Lower leg skin (tissue), 4 donors: Measurements from ENCODE around the gene SLC6A4. TPM values are rescaled to one million over a fixed set of nuclear protein-coding genes. Genes with fewer than 3 reads are reported as not detected.

ENCODE experiments used
- DNase-seq, 2 donors: peaks; one replicate each; pipeline ENCODE4 v3.0.0-alpha.2; 2019; ENCODE audit warnings: low spot score in 2 of 2
- H3K4me3 ChIP-seq: fragments of 200-600 bp; sonication (generic); 2 replicates; pipeline ENCODE4 v1.5.1; 2017; ENCODE audit warnings: mild to moderate bottlenecking, low read depth; ENCODE audit not compliant: poor library complexity, severe bottlenecking
- POLR2A ChIP-seq, 2 donors: fragments of 450-650 bp; IDR thresholded peaks; one replicate each; pipeline ENCODE4 v1.6.1; 2016 to 2017; ENCODE audit warnings: antibody characterized with exemption in 2 of 2, mild to moderate bottlenecking in 1 of 2, moderate library complexity in 1 of 2
- WGBS, 2 donors: methylation state at CpG; one replicate each; pipeline ENCODE4 v1.1.5; 2018; 5-methylcytosine and 5-hydroxymethylcytosine counted together
- intact Hi-C: fragments of 100-400 bp; cut with DNase I; formaldehyde crosslinking; loops from one replicate; pipeline ENCODE4 v1.15.0; 2023; ENCODE audit warnings: low total_unique reads
- total RNA-seq, 4 donors: library from RNA; depleted of rRNA; stranded (reverse); fragments of >200 nt; gene quantifications; one replicate each; pipeline ENCODE4 v1.1.0, GENCODE V29; 2016
- TF ChIP-seq, protein P1 (sequence below), 3 donors: fragments of 450-650 bp; IDR thresholded peaks; one replicate each; pipeline ENCODE4 v1.5.1; 2016; ENCODE audit warnings: antibody characterized with exemption in 3 of 3, mild to moderate bottlenecking in 3 of 3, moderate library complexity in 2 of 3

SLC6A4 gene
- total RNA-seq, 4 donors from 2014 or later: 0.25 to 1.7 (median 0.91) TPM

DNA sequence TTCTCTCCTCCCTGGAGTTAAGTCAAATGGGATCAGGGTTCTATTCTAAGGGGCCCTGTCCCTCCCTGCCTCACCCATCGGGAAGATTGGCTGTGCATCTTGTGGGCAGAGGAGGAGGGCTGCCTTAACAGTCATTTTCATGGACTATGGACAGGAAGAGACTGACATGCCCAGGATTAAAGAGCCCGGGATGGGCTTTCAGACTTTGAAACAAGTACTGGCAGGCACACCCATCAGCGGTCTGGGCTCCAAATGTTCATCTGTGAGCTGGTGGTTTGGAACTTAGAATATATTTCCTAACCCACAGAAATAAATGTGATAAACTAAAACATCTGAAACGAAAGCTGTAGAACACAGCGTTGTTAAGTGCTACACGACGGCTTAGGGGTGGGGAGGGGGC, 6.5 kb downstream of the SLC6A4 start:
- WGBS, 2 donors: 15 to 19% methylated on average over 7 of the region's 7 CpGs

GRCh38 chr17:30228011-30228410, 7.5 kb downstream of the SLC6A4 start:
- TF ChIP-seq, protein P1, sequence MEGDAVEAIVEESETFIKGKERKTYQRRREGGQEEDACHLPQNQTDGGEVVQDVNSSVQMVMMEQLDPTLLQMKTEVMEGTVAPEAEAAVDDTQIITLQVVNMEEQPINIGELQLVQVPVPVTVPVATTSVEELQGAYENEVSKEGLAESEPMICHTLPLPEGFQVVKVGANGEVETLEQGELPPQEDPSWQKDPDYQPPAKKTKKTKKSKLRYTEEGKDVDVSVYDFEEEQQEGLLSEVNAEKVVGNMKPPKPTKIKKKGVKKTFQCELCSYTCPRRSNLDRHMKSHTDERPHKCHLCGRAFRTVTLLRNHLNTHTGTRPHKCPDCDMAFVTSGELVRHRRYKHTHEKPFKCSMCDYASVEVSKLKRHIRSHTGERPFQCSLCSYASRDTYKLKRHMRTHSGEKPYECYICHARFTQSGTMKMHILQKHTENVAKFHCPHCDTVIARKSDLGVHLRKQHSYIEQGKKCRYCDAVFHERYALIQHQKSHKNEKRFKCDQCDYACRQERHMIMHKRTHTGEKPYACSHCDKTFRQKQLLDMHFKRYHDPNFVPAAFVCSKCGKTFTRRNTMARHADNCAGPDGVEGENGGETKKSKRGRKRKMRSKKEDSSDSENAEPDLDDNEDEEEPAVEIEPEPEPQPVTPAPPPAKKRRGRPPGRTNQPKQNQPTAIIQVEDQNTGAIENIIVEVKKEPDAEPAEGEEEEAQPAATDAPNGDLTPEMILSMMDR (IDR thresholded peaks at IDR 0.05): no peak
- no peak for TF ChIP-seq POLR2A (IDR thresholded peaks at IDR 0.05)
- intact Hi-C loops: no loop called here
- H3K4me3 ChIP-seq: no peak overlapping the region
- WGBS, 2 donors: 78 to 83% methylated on average over 3 of the region's 3 CpGs
- no peak for DNase-seq

More for the DNA sequence above, 6.5 kb downstream of the SLC6A4 start:
- DNase-seq: no peak
- H3K4me3 ChIP-seq: no peak overlapping the region
- intact Hi-C loops: no loop called here
- TF ChIP-seq, protein P1 (IDR thresholded peaks at IDR 0.05): no peak
- TF ChIP-seq POLR2A (IDR thresholded peaks at IDR 0.05): no peak

DNA sequence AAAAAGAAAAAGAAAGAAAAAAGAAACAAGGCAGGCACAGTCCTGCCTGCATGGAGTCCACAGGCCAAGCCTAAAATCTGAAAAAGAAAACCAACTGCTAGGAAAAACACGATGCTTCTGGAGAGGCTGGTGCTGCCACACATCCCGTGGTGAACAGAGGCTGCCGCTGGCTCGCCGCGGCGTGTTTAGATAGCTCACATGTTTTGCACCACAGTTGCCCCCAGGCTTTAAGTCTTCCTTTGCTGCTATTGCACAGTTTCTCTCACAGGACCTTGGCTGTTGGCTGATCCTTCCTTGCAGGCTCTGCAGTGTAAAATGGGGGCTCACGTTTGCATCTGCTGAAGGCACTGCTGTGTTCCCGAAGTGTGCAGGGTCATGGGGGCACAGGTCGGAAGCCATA, 8.6 kb downstream of the SLC6A4 start:
- TF ChIP-seq, protein P1 (IDR thresholded peaks at IDR 0.05): no peak
- TF ChIP-seq POLR2A (IDR thresholded peaks at IDR 0.05): no peak
- no peak for DNase-seq
- intact Hi-C loops: no loop called here
- 51 to 55% methylated on average over 10 of the region's 10 CpGs for WGBS, 2 donors
- H3K4me3 ChIP-seq: no peak overlapping the region

GRCh38 chr17:30225919-30226553, 9.5 kb downstream of the SLC6A4 start:
- 52 to 54% methylated on average over 15 of the region's 15 CpGs for WGBS, 2 donors
- intact Hi-C loops: no loop called here
- no peak for DNase-seq
- TF ChIP-seq POLR2A (IDR thresholded peaks at IDR 0.05): no peak
- TF ChIP-seq, protein P1 (IDR thresholded peaks at IDR 0.05): no peak
- no peak overlapping the region for H3K4me3 ChIP-seq

GRCh38 chr17:30225112-30225511, 10.4 kb downstream of the SLC6A4 start:
- H3K4me3 ChIP-seq: no peak overlapping the region
- 51 to 53% methylated on average over 3 of the region's 3 CpGs for WGBS, 2 donors
- no peak for DNase-seq
- TF ChIP-seq, protein P1 (IDR thresholded peaks at IDR 0.05): no peak
- no peak for TF ChIP-seq POLR2A (IDR thresholded peaks at IDR 0.05)
- intact Hi-C loops: no loop called here
